Stimulated activated CD4-positive, alpha-beta T cell treated with anti-CD3 and anti-CD28 coated beads, Interleukin-4, amount 100 ng/mL, for 48 hours (primary cell): ENCODE measurements around the gene KCNH2.

Source experiments
- DNase-seq, 2 donors: peaks; one replicate each; pipeline ENCODE4 v3.0.0-alpha.2; 2020; ENCODE audit warnings: low read depth in 2 of 2

KCNH2 gene

GRCh38 chr7:150949564-150949963 is 28.6 kb downstream of the KCNH2 start:
- no peak for DNase-seq

GRCh38 chr7:150948791-150949251 is 29.3 kb downstream of the KCNH2 start:
- no peak for DNase-seq

- no peak for DNase-seq
These were observed 30.1 kb downstream of the KCNH2 start for GRCh38 chr7:150947761-150948651.

- DNase-seq, result no peak
These were observed 30.8 kb downstream of the KCNH2 start for GRCh38 chr7:150947241-150947745.

GRCh38 chr7:150946421-150947240 is 31.5 kb downstream of the KCNH2 start:
- DNase-seq, result no peak

GRCh38 chr7:150945853-150946420 is 32.2 kb downstream of the KCNH2 start:
- no peak for DNase-seq

GRCh38 chr7:150945171-150945852 is 32.8 kb downstream of the KCNH2 start:
- DNase-seq, result no peak

GRCh38 chr7:150944066-150945042 is 33.8 kb downstream of the KCNH2 start:
- no peak for DNase-seq

GRCh38 chr7:150943453-150943814 is 34.7 kb downstream of the KCNH2 start:
- DNase-seq, result no peak

GRCh38 chr7:150942591-150943452 is 35.3 kb downstream of the KCNH2 start:
- no peak for DNase-seq

GRCh38 chr7:150942001-150942590 is 36.0 kb downstream of the KCNH2 start:
- peak; percentile 25 to 30 for DNase-seq

- no peak for DNase-seq
These were observed 36.6 kb downstream of the KCNH2 start for GRCh38 chr7:150941351-150942000.

- DNase-seq, result no peak
These were observed 37.6 kb downstream of the KCNH2 start for GRCh38 chr7:150940431-150941102.

- DNase-seq, result no peak
These were observed 38.7 kb downstream of the KCNH2 start for GRCh38 chr7:150939466-150939865.

GRCh38 chr7:150939052-150939451 is 39.1 kb downstream of the KCNH2 start:
- DNase-seq, result no peak

GRCh38 chr7:150938566-150938965 is 39.6 kb downstream of the KCNH2 start:
- no peak for DNase-seq

- DNase-seq, result peak; percentile 22 to 28
These were observed 40.1 kb downstream of the KCNH2 start for GRCh38 chr7:150937848-150938561.
